ENCODE results near the gene CPB2.

Gene CPB2

DNA sequence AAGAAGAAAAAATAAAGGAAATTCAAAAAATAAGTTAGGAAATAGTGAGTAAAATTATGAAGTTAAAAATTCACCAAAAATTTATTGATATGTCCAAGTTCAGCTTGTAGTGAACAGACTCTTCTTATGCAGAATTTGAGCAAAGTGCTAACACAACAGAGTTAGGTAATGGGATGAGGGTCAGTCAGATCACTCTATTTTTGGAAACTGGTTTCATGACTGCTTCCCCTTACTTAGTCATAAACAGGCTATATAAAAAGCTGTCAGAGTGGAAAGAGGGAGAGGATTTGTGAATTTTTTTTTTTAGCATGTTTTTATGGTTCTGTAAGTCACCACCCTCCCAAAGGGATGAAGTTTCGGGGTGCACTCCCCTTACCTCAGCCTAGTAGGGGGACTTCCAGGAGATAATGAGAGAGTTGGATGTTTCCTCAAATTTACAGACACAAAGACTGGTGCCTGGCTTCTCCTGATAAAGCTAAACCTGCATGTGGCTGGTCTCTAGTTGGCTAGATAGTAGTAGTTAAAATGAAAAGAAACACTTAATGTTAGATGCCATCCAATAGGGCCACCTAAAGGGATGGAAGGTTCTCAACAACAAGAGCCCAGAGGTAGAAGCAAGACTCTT, 4.5 kb downstream of the CPB2 start:
- DNase-seq (ENCODE audit: low read depth in 2 of 2) = no peak

DNA sequence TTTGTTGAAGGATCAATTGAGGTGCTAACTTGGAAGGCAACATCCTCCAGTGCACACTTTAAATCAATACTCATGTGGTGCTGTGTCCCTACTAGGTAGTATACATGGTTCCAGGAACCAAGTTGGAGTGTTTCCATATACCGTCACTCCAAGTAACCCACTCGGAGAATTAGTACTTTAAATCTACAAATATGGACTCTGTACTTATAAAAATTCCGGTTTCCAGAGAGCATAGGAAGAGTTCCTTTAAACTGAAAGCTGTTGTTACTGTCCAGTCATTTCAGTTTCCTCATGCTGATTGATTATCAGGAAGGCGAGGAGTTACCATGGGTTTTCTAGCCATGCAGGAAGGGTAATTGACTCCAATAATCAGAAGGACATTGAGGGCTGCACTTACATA, 7.2 kb downstream of the CPB2 start:
- DNase-seq (ENCODE audit: low read depth in 2 of 2) = no peak

DNA sequence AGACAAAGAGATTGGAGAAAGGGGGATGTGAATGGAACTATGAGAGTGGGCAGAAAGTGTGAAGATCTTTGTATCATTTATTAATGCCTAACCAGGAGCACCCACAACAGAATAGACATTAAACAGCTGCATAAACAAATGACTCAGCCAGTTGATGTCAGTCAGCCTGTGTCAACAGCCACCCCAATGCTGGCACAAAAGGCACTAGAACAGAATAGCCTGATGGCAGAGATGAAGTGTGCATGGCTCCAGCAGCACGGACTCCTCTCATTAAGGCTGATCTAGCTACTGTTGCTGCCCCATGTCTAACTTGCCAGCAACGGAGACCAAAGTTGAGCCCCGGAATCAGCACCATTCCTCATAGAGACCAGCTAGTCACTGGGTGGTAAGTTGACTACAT, 7.8 kb downstream of the CPB2 start:
- no peak for DNase-seq (ENCODE audit: low read depth in 2 of 2)

DNA sequence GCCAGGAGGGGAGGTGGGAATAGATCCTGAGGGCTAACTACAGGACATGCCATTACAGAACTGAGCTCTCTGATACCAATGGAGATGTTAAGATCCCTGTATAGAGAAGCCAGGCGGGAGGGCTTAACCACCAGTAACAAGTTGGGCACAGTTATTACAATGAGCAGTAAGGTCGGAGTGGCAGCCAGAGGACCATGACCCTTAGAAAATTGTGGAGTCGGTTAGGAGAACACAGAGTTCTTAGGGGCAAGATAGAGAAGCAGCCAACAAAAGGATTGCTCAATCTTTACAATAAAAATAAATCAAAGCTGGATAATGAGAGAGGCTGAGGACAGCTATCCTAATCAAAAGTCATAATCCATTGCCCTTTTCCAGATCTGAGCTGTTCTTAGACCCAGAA, 10.4 kb downstream of the CPB2 start:
- no peak for DNase-seq (ENCODE audit: low read depth in 2 of 2)

DNA sequence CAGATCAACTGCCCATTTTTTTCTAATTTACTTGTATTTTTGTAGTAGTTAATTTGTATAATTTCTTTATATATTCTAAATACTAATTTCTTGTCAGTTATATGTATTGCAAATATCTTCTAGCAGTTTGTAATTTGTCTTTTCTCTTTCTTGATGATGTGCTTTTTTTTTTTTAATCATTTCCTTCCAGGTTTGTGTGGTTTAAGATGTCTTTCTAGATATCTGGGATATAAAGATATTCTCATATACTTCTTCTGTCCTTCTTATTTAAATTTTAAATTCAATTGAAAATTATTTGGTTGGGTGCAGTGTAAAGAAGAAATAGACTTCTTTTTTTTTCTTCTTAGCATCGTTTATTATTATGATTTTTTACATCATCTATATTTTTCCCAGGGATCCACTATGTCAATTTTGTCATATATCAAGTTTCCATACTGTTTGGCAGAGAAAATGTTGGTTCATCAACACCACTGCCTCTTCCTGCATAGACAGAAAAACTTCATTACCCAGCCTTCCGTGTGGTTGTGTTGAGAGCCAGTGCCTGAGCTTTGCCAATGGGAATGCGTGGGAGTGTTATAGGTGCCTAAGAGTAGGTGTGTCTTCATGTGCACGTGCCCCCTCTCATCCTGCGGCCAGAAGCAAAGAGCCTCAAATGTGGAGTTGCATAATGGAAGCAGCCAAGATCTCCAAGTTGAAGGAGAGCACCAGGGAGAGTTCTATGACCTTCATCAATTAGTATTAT, 15.8 kb downstream of the CPB2 start:
- DNase-seq (ENCODE audit: low read depth in 2 of 2) = no peak

DNA sequence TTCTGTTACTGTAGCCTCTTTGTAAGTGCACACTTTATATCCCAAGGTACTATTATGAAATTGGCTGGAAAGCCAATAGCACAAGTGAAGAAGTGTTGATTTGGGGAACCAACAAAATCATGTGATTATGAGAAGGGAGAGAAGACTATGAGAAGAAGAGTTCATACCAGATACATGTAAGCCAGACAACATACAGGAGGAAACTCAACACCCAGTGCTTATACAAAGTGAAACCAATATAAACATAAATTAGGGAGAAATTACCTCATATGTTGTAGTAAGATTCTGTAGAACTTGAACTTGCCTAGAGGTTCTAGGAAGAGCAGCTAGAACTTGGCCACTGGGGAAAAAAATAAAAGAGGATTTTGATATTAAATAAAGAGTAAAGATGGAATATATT, 17.4 kb downstream of the CPB2 start:
- DNase-seq (ENCODE audit: low read depth in 2 of 2) = no peak

DNA sequence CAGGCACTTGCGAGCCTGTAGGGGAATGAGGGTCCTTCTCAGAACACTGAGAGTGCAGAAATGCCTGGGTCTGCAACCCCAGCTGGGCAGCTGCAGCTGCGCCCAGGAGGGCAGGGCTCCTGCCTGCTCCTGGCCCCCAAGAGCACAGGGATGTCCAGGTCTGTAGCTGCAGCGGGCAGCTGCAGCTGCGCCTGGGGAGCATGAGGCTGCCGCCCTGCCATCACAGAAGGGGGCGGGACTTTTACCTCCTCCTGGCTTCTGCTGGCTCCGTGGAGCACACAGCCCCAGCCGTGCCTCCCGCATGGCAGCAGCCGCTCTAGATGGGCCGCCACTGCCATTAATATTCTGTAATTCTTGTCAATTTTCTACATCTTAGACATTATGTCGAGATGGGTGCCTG, 17.8 kb downstream of the CPB2 start:
- DNase-seq (ENCODE audit: low read depth in 2 of 2) = no peak

DNA sequence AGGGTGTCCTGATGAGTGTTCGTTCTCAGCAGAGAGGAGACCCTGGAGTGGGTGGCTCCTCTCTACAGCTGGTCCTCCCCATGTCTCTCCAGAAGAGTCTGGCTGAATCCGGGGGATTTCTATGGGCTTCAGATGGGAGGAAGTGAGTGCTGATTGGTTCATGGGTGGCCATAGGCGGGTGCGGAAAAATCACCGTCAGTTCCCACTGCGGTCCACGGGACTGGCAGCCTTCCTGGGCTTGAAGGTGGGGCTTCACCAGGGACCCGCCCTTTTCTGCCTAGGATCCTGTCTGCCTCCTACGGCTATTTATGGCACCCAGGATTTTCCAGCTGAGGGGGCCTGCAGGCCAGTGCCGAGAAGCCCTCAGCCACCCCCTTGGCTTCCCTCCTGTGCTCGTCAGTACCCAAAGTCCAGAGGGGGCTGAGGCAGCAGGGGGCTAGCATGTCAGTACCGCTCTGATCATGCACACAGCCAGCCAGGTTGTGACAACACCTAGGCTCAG, 18.4 kb downstream of the CPB2 start:
- DNase-seq (ENCODE audit: low read depth in 2 of 2) = no peak

DNA sequence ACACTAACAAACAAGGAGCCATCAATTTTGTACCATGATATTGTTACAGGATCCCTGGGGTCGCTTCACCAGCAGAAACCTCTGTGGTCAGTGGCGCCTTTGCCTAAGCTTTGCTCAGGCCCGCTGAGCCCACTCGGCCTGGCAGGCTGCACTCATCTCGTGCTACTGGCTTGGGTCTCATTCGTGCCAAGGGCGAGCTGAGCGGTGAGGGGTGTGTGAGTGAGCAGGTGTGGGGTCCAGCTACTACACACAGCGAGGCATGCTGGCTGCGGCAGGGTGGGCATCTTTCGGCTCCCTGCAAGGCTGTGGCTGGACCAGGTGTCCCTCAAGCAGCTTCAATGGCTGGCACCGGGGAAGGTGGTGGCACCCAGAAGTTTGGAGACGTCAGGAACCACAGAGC, 19.1 kb downstream of the CPB2 start:
- no peak for DNase-seq (ENCODE audit: low read depth in 2 of 2)

DNA sequence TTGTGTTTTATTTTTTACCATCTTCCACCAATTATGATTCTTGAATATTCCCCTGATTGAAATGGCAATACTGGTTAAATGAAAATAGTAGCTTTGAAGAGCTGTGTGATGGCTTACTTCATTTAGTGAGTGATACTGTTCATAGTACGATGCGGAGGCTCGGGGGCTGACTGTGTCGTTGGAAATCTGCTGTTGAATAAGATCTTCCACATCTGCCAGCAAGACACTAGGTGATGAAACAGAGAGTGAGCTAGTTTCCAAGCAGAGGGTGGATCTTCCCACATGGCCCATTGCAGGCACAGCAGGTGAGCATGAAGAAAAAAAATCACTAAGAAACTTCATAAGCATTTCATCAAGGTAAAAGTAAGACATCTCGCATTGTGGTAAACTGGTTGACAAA, 22.5 kb downstream of the CPB2 start:
- DNase-seq (ENCODE audit: low read depth in 2 of 2) = no peak

DNA sequence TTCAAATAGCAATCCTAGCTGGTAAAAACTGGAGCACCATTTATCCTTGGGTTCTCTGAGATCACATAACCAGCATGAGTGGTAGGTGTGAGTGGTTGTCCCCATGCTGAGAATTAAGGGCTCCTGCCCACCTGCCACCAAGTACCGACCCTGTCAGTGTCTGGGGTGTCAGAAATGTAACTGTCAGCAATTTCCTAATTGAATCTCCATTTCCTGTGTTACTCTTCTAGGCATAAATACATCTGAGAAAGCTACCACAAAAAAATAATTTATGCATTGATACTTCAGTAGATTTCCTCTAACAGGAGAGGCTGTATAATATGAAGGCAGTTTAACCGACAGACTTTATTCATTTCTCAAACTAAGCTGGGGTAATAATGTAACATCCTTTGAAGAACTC, 25.1 kb downstream of the CPB2 start:
- DNase-seq (ENCODE audit: low read depth in 2 of 2) = no peak

DNA sequence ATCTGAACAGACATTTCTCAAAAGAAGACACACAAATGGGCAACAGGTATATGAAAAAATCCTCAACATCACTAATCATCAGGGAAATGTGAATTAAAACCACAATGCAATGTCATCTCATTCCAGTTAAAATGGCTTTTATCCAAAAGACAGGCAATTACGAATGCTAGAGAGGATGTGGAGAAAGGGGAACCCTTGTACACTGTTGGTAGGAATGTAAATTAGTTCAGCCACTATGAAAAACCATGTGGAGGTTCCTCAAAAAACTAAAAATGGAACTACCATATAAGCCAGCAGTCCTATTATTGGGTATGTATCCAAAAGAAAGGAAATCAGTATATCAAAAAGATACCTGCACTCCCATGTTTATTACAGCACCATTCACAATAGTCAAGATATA, 27.6 kb downstream of the CPB2 start:
- no peak for DNase-seq (ENCODE audit: low read depth in 2 of 2)

DNA sequence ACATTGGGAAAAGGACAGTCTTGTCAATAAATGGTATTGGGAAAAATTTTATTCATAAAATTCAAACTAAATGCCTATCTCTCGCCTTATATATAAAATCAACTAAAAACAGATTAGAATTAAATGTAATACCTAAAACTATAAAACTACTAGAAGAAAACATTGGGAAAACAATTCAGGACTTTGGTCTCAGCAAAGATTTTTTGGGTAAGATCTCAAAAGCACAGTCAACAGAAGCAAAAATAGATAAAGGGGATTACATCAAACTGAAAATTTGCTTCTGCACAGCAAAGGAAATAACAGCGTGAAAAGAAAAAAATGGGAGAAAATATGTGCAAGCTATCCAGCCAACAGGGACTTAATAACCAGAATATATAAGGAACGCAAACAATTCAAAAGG, 28.0 kb downstream of the CPB2 start:
- DNase-seq (ENCODE audit: low read depth in 2 of 2) = no peak

DNA sequence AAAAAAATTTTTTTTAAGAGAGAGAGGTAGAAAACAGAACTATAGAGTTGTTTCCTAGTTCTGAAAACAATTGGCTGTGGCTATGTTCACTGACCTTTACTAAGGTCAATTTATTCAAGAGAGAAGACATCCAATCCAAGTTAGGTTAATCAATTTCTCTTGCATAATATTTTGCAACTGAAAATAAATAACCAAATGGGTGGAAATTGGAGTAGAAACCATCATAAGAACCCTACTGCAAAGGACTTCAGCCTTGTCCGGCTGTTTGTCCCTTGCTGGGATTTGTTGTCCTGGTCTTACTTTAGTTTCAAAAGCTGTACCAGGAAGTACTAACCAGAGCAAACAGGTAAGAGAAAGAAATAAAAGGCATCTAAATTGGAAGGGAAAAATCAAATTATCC, 29.0 kb downstream of the CPB2 start:
- no peak for DNase-seq (ENCODE audit: low read depth in 2 of 2)

DNA sequence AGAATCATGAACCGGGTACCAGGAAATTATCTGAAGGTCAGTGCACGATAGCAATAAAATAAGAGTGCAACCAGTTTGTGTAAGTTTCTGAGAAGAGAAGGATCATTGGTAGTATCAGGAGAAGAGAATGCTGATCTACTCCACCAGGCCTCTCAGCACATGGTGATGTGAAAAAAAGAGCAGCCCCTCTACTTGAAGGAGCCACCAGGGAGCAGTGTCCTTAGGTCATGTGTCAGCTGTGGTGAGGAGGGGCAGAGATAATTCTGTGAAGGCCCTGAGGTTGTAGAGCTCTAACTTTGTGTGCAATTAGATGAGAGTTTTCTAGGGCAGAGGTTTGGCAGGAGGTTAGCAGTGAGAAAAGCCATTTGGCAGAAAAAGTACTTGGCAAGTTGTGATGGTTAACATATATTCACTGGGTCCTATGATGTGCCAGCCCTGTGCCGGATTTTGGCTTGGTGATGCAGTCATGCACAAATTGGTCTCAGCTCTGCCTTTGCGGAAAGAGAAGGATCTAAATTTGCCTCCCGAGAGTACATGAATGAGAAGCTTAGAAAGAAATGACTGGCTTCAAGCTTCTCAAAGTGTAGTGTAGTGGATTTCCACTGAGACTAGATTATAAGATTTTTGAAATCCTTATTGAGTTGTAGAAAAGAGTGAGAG, 33.1 kb downstream of the CPB2 start:
- DNase-seq (ENCODE audit: low read depth in 2 of 2) = no peak

DNA sequence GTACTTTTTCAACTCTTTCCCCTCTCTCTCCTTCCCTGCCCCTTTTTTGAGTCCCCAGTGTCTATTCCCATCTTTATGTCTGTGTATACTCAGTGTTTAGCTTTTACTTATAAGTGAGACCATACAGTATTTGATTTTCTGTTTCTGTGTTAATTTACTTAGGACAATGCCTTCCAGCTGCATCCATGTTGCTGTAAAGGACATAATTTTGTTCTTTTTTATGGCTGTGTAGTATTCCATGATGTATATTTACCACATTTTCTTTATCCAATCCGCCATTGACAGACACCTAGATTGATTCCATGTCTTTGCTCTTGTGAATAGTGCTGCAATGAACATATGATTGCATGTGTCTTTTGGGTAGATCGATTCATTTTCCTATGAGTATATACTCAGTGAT, 41.5 kb downstream of the CPB2 start:
- DNase-seq (ENCODE audit: low read depth in 2 of 2) = no peak

DNA sequence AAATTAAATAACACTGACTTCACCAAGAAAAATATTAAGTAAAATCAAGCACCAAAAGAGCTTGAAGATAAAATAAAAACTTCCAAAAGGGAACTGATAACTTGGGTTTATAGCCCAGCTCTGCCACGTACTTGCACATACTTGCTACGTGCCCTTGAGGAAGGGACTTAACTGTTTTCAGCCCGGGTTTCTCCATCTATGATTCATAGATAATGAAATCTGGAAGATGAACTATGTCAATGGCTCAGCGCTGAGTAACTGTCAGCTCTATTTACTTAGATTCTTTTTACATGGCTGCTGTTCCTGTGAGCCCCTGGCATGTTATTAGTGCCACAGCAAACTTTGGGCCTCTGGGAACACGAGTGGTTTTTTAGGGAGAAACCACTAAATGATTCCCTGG, 42.6 kb downstream of the CPB2 start:
- DNase-seq (ENCODE audit: low read depth in 2 of 2) = no peak

DNA sequence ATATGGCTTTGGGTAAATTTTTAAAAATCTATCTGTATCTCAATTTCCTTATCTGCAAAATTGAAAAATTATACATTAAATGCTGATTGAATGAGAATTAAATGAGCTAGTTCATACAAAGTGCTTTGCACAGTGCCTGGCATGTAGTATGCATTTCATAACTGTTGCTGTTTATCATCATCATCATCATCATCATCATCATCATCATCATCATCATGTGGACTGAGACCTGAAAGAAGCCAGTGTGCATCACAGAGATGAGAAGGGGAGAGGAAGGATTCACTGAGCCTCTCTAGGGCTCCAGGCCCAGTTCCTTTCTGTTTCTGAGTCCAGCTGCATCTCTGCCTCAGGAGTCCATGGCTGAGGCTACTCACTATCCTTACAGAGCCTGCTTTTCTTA, 45.4 kb downstream of the CPB2 start:
- DNase-seq (ENCODE audit: low read depth in 2 of 2) = no peak

DNA sequence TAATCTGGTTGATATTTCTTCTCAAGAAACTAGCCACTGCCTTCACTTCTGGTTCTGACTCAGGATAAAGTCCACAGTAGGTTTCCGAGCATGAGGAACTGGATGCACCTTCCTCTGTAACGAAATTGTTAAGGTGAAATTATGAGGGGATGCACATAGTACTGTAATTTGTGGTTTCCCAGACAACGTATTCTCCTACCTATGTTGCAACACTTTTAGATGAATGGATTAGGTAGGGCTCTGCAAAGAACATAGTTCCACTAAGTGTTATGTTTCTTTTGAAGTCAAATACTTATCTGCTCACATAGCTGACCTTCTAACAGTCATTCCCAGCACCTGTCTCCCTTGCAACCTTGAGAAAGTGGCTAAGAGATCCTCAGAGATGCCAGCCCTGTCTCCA, 46.6 kb downstream of the CPB2 start:
- DNase-seq (ENCODE audit: low read depth in 2 of 2) = no peak

DNA sequence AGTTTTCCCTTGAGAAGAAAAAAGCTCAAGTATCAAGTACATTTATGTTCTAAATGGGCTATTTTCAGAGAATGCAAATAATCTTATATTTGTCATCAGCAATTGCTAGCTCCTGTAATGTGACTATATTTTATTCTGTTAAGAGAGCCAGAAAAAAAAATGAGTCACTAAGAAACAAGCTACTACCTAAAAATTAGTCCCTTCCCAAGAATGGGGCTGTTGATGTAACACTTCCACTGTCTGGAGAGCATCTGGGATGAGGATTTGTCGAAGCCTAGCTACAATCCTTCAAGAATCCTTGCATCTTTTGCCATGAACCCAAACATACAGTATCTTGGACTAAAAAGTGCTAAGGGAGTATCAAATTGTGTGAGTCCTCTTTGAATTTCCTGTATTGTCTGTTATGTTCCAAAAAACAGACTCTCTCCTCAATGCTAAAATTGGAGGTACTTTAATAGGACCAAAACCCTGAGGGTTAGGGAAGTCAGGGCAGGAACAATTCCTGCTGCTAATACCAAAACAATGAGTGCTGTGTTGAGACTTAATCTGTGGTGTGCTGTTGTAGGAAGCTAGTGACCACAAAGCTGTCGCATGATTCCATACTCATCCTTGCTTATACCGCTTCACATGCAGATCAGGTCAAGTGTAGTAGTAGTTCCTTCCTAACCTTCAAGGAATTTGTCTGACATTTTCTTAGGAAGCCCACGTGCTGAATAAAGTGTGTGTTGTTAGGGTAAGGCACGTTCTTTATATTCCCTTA, 47.4 kb downstream of the CPB2 start:
- DNase-seq (ENCODE audit: low read depth in 2 of 2) = no peak

DNA sequence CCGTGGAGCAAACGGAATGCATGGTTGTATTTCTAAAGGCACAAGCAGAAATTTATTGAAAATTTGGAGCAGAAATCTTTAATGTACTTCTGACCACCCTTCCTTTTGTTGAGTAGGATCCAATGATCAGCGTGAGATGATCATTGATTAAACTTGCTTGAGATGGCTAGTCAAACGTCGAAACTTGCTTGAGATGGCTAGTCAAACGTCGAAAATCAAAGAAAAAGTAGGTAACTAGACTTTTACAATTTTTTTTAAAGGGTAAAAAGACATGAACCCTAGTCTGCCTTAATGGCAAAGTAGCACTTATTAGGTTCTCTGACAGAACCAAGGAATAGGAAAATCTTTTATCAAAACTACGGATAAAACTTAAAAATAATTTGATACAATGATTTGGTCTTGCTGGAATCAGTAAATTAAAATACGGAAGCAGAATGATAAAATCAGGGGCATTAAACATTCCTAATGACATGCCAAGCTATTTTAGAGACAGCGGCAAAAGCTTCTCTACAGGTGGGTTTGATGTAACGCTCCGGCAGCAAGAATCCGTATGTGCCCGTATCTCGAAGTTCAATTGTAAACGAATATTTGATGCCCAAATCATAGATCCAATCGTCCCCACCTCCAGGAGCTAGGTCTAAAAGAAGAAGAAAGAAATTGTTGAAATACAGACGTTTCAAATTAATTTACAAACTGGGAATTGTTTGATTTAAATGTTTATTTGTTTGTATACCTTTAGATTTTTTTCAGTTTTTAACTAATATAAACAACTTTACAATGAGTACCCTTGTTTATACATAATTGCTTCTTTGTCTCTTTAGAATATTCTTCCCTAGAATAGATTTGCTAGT, 51.4 kb downstream of the CPB2 start:
- no peak for DNase-seq (ENCODE audit: low read depth in 2 of 2)
